Gastroesophageal sphincter (tissue), 3 donors: Measurements from ENCODE around the gene BORCS5.

Experiments
- POLR2A ChIP-seq, 2 donors: fragments of 450-650 bp; IDR thresholded peaks; one replicate each; pipeline ENCODE4 v1.6.1; 2017; ENCODE audit warnings: antibody characterized with exemption in 2 of 2, mild to moderate bottlenecking in 2 of 2, moderate library complexity in 1 of 2
- POLR2AphosphoS5 ChIP-seq: sonication (generic); formaldehyde crosslinking; IDR thresholded peaks from one replicate; pipeline ENCODE4 v1.6.1; 2017; ENCODE audit warnings: antibody characterized with exemption
- TF ChIP-seq, protein P1 (sequence below), 4 experiments: fragments of 200-600 bp in 2 of 4; fragments of 450-650 bp in 2 of 4; sonication (generic) in 1 of 4; IDR thresholded peaks; one replicate each; pipeline ENCODE4 v1.5.1; 2017 to 2019; ENCODE audit warnings: antibody characterized with exemption in 4 of 4, mild to moderate bottlenecking in 2 of 4, moderate library complexity in 2 of 4

DNA sequence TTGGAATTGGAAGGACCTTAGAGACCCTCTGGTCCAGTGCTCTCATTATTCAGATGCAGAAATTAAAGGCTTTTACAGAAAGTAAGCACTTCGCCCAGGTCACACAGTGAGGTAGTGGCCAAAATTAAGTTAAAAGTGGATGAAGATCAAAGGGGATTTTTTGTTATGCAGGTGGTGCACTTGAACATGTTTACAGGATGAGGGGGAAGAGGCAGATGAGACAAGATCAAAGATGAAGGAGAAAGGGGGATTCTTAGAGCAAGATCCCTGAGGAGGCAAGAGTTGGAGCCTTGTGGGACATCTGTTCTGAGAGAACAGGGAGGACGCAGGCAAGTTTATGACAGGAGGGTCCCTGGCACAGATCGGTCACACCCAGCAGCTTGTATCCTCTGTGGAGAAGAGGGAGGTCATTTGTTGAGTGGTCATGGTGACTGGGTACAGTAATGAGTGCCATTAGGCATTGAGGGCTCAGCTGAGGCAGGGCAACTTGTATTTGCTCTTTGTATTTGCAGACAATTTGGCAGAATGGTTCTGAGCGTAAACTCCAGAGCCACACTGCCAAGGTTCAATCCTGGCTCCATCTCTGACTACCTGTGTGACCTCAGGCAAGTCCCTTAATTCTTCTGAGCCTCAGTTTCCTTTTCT, 84.0 kb downstream of the BORCS5 start:
- no peak for TF ChIP-seq POLR2A (IDR thresholded peaks at IDR 0.05)
- TF ChIP-seq, protein P1, sequence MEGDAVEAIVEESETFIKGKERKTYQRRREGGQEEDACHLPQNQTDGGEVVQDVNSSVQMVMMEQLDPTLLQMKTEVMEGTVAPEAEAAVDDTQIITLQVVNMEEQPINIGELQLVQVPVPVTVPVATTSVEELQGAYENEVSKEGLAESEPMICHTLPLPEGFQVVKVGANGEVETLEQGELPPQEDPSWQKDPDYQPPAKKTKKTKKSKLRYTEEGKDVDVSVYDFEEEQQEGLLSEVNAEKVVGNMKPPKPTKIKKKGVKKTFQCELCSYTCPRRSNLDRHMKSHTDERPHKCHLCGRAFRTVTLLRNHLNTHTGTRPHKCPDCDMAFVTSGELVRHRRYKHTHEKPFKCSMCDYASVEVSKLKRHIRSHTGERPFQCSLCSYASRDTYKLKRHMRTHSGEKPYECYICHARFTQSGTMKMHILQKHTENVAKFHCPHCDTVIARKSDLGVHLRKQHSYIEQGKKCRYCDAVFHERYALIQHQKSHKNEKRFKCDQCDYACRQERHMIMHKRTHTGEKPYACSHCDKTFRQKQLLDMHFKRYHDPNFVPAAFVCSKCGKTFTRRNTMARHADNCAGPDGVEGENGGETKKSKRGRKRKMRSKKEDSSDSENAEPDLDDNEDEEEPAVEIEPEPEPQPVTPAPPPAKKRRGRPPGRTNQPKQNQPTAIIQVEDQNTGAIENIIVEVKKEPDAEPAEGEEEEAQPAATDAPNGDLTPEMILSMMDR (IDR thresholded peaks at IDR 0.05), result no peak
- no peak for TF ChIP-seq POLR2AphosphoS5
